ENCODE results near the gene ITIH4.

Gene ITIH4

GRCh38 chr3:52830535-52831258, at the start of gene ITIH4:
Gene ITIH4, minus strand, starts transcription at chr3:52830672. Its CDS starts 30 bp downstream, at chr3:52830642.
- H3K36me3 Mint-ChIP-seq (ENCODE audit: low read depth): peaks cover 2% of the 10 kb centered on the region
- no peaks in the 10 kb centered on the region for H3K9me3 Mint-ChIP-seq
- no peaks in the 10 kb centered on the region for H3K27me3 Mint-ChIP-seq (ENCODE audit: low read depth)
- peak within 1 kb of the TSS; percentile 15 for H3K27ac Mint-ChIP-seq
- H3K4me1 Mint-ChIP-seq (ENCODE audit: low read depth): no peaks in the 10 kb centered on the region
- no peak within 1 kb of the TSS for H3K4me3 Mint-ChIP-seq

DNA sequence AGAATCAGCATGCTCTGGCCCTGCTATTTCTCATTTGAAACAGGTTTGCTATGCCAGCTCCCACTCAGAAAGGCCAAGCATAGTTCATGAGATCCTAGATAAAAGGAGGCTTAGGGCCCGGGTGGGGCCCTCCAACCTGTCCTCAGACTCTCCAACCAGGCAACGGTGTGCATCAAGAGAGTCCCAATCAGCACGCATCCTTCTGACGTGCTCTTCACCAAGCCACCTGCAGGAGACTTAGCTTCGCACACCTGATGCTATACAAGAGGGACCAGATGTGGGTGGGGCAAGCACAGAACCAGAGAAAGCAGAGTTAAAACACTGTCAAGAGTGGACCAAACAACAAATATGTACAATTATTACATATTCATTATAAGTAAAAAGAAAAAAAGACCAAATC, 49.6 kb upstream of the ITIH4 start:
- Mint-ChIP-seq H3K9me3 (peaks cover 2% of the 10 kb centered on the region), H3K4me1 (ENCODE audit: low read depth) (peaks cover 10% of the 10 kb centered on the region), H3K27me3 (ENCODE audit: low read depth) (no peaks in the 10 kb centered on the region), H3K4me3 (no peak overlapping the region), H3K36me3 (ENCODE audit: low read depth) (peaks cover 3% of the 10 kb centered on the region), H3K27ac (no peak overlapping the region)

- no peaks in the 10 kb centered on the region for H3K36me3 Mint-ChIP-seq (ENCODE audit: low read depth)
- H3K27me3 Mint-ChIP-seq (ENCODE audit: low read depth): no peaks in the 10 kb centered on the region
- H3K27ac Mint-ChIP-seq: no peak overlapping the region
- H3K4me3 Mint-ChIP-seq: no peak overlapping the region
- no peaks in the 10 kb centered on the region for H3K9me3 Mint-ChIP-seq
- H3K4me1 Mint-ChIP-seq (ENCODE audit: low read depth): peaks cover 14% of the 10 kb centered on the region
Observed at GRCh38 chr3:52879581-52879980, 49.1 kb upstream of the ITIH4 start.

- no peaks in the 10 kb centered on the region for H3K27me3 Mint-ChIP-seq (ENCODE audit: low read depth)
- no peak overlapping the region for H3K27ac Mint-ChIP-seq
- H3K4me3 Mint-ChIP-seq: no peak overlapping the region
- H3K4me1 Mint-ChIP-seq (ENCODE audit: low read depth): peaks cover 18% of the 10 kb centered on the region
- H3K36me3 Mint-ChIP-seq (ENCODE audit: low read depth): no peaks in the 10 kb centered on the region
- no peaks in the 10 kb centered on the region for H3K9me3 Mint-ChIP-seq
Observed at GRCh38 chr3:52879090-52879489, 48.6 kb upstream of the ITIH4 start.

DNA sequence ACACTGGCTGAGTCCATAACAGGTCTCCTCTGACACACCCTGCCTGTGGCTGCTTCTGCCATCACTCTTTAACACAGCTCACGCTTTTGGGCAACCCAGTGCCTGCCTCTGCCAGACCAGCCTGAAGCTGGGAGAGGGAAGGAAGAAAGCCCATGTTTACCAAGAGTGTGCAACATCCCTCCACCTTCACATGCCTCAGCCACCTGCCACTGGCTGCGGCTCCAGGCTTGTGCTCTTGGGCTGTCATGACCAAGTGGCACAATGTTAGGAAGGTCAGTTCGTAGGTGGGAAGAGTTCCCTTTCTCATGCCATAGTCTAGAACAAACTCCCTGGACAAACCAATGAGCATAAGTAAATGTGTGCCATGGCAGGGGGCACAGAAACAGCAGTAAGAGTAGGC, 46.6 kb upstream of the ITIH4 start:
- Mint-ChIP-seq H3K27me3 (ENCODE audit: low read depth) (no peaks in the 10 kb centered on the region), H3K27ac (no peak overlapping the region), H3K4me1 (ENCODE audit: low read depth) (peaks cover 21% of the 10 kb centered on the region), H3K4me3 (no peak overlapping the region), H3K36me3 (ENCODE audit: low read depth) (no peaks in the 10 kb centered on the region), H3K9me3 (no peaks in the 10 kb centered on the region)

DNA sequence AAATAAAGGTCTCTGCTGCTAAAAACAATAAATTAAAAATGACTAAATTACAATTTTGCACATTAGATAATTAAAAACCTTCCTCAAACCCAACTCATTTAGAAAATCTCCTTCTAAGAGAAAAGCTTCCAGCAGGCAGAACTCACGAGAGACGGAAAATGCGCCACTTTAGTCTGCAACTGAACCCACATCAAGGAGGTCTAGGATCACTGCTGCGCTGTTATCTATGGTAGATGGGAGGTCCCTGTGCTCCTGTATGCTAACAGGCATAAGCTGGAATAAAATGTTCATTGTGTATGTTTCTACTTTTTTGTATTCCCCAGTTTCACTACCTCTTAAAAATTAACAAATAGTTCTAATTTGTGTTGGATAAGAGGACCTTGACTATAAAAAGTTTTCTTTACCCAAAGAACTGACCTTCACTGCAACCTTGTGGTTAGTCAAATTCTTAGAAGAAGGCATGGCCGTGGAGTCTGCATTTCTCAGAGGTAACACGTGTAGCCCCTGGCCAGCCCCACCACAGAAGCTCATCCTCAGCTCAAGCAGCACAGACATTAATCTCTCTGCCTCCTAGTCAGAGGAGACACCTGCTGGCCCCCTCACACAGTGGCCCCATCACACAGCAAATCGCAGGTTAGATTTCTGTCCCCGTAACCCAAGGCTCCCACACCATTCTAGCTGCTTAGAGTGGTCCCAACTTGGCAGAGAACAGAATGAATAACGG, 44.6 kb upstream of the ITIH4 start:
- peaks cover 20% of the 10 kb centered on the region for H3K4me1 Mint-ChIP-seq (ENCODE audit: low read depth)
- no peaks in the 10 kb centered on the region for H3K36me3 Mint-ChIP-seq (ENCODE audit: low read depth)
- no peaks in the 10 kb centered on the region for H3K27me3 Mint-ChIP-seq (ENCODE audit: low read depth)
- H3K9me3 Mint-ChIP-seq: no peaks in the 10 kb centered on the region
- no peak overlapping the region for H3K4me3 Mint-ChIP-seq
- H3K27ac Mint-ChIP-seq: no peak overlapping the region

- no peaks in the 10 kb centered on the region for H3K27me3 Mint-ChIP-seq (ENCODE audit: low read depth)
- H3K27ac Mint-ChIP-seq: no peak overlapping the region
- no peaks in the 10 kb centered on the region for H3K36me3 Mint-ChIP-seq (ENCODE audit: low read depth)
- H3K4me1 Mint-ChIP-seq (ENCODE audit: low read depth): peaks cover 20% of the 10 kb centered on the region
- no peaks in the 10 kb centered on the region for H3K9me3 Mint-ChIP-seq
- no peak overlapping the region for H3K4me3 Mint-ChIP-seq
Observed at GRCh38 chr3:52874160-52874701, 43.8 kb upstream of the ITIH4 start.

DNA sequence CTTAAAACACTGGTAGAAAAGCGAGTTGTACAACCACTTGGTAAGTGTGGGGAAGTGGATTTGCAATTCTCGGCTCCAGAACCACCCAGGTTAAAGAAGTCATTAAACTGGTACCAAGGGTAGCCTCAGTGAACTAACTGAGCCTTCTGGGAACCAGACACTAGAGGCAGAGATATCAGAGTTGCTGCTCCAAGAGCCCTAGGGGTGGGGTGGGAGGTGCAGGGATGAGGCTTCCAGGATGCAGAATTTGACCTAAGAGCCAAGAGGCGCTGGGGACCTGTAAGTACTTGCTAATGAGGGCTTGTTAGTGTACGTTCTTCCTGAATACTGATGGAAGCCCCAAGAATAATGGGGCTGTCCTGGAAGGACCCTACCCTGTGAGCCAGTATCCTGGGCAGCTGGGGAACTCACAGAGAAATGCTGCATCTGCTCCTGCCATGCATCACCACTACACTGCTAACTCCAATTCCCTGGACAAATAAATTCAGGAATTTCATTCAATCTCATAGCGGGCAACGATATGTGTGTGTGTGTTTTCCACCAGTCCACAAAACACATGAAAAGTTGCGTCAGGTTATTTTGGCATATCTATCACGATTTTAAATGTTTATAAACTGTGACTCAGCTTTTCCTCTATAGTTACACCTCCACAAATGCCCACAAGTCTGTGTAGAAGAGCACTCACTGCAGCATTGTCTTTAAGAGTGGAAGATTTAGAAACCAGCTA, 43.1 kb upstream of the ITIH4 start:
- Mint-ChIP-seq H3K27ac (no peak overlapping the region), H3K9me3 (no peaks in the 10 kb centered on the region), H3K4me3 (no peak overlapping the region), H3K36me3 (ENCODE audit: low read depth) (no peaks in the 10 kb centered on the region), H3K4me1 (ENCODE audit: low read depth) (peaks cover 20% of the 10 kb centered on the region), H3K27me3 (ENCODE audit: low read depth) (no peaks in the 10 kb centered on the region)

GRCh38 chr3:52872245-52872644, 41.8 kb upstream of the ITIH4 start:
- H3K4me1 Mint-ChIP-seq (ENCODE audit: low read depth): peaks cover 20% of the 10 kb centered on the region
- no peaks in the 10 kb centered on the region for H3K27me3 Mint-ChIP-seq (ENCODE audit: low read depth)
- no peaks in the 10 kb centered on the region for H3K36me3 Mint-ChIP-seq (ENCODE audit: low read depth)
- H3K9me3 Mint-ChIP-seq: no peaks in the 10 kb centered on the region
- no peak overlapping the region for H3K4me3 Mint-ChIP-seq
- no peak overlapping the region for H3K27ac Mint-ChIP-seq

DNA sequence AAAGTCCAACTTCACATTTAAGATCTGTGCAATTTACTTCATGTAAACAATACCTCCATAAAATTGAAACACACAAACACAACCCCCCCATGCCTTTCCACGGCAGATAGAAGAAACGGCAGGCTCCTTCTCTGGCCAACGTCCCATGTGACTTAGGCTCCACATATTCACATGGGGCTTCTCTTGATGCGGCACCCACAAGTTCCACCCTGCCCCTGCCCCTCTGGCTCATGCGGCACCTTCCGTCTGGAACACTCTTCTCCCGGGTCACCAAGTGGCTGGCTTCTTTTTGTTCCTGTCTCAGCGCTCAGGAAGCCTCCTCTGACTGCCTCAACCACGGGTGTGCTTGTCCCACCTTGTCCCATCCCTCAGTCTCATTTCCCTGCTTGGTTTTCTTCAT, 41.3 kb upstream of the ITIH4 start:
- Mint-ChIP-seq H3K27me3 (ENCODE audit: low read depth) (no peaks in the 10 kb centered on the region), H3K36me3 (ENCODE audit: low read depth) (no peaks in the 10 kb centered on the region), H3K9me3 (no peaks in the 10 kb centered on the region), H3K4me3 (no peak overlapping the region), H3K4me1 (ENCODE audit: low read depth) (peaks cover 20% of the 10 kb centered on the region), H3K27ac (no peak overlapping the region)

GRCh38 chr3:52870471-52870870, 40.0 kb upstream of the ITIH4 start:
- Mint-ChIP-seq H3K4me3 (no peak overlapping the region), H3K9me3 (peaks cover 8% of the 10 kb centered on the region), H3K27ac (no peak overlapping the region), H3K36me3 (ENCODE audit: low read depth) (peaks cover 7% of the 10 kb centered on the region), H3K4me1 (ENCODE audit: low read depth) (peaks cover 17% of the 10 kb centered on the region), H3K27me3 (ENCODE audit: low read depth) (no peaks in the 10 kb centered on the region)

GRCh38 chr3:52866427-52866826, 36.0 kb upstream of the ITIH4 start:
- Mint-ChIP-seq H3K9me3 (peaks cover 18% of the 10 kb centered on the region), H3K27ac (no peak overlapping the region), H3K4me1 (ENCODE audit: low read depth) (peaks cover 3% of the 10 kb centered on the region), H3K36me3 (ENCODE audit: low read depth) (peaks cover 14% of the 10 kb centered on the region), H3K27me3 (ENCODE audit: low read depth) (no peaks in the 10 kb centered on the region), H3K4me3 (no peak overlapping the region)

DNA sequence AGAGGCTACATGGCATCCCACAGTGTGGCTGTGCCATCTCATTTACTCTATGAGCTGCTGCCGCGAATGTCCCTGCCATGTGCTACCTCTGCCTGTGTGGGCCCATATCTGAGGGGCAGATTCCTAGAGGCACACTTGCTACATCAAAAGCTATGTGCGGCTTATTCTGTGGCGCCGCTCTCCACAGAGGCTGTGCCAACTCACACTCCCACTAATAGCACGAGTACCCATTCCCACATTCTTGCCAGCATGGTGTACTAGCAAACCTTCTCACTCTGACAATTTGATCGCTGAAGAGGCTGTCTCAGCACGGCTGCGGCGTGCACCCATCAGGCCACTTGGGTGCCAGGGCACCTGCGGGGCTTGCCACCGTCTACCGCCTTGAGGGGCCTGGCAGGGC, 35.5 kb upstream of the ITIH4 start:
- Mint-ChIP-seq H3K36me3 (ENCODE audit: low read depth) (peaks cover 14% of the 10 kb centered on the region), H3K9me3 (peaks cover 18% of the 10 kb centered on the region)

DNA sequence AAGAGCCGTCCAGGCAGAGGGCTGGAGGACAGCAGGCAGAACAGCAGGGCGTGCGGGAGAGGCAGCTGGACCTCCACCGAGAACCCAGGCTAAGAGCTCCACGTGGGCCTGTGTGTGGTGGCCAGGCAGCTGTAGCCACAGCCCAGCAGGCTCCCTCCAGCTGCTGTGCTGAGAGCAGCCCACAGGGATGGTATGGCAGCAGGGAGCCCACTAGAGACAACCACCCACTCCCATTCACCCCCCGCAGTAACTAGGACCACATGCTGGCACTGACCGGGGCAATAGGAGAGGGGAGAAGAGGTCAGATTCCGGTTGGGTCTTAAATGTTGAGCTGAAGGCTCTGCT, 29.9 kb upstream of the ITIH4 start:
- peaks cover 10% of the 10 kb centered on the region for H3K9me3 Mint-ChIP-seq
- H3K27ac Mint-ChIP-seq: no peak overlapping the region
- H3K4me1 Mint-ChIP-seq (ENCODE audit: low read depth): no peaks in the 10 kb centered on the region
- H3K27me3 Mint-ChIP-seq (ENCODE audit: low read depth): no peaks in the 10 kb centered on the region
- H3K4me3 Mint-ChIP-seq: no peak overlapping the region
- peaks cover 7% of the 10 kb centered on the region for H3K36me3 Mint-ChIP-seq (ENCODE audit: low read depth)

More for the DNA sequence above, 35.5 kb upstream of the ITIH4 start:
- H3K4me3 Mint-ChIP-seq: no peak overlapping the region
- H3K27ac Mint-ChIP-seq: no peak overlapping the region
- H3K27me3 Mint-ChIP-seq (ENCODE audit: low read depth): no peaks in the 10 kb centered on the region
- peaks cover 3% of the 10 kb centered on the region for H3K4me1 Mint-ChIP-seq (ENCODE audit: low read depth)

All from T-helper 1 cell treated with Interleukin-12 subunit alpha and Interleukin-12 subunit beta and Interleukin-4 antibody, amounts not matched to agents 30 μg/mL and 1 μg/mL, for 36 hours (primary cell).